Measurements from ENCODE around the gene ZNF423. TPM values are rescaled to one million over a fixed set of nuclear protein-coding genes. Genes with fewer than 3 reads are reported as not detected.

Gene ZNF423
- total RNA-seq, 1 donor from 2014 or later, result 10.6 TPM

GRCh38 chr16:49855280-49855821, 561 bp downstream of the ZNF423 start:
- Mint-ChIP-seq H3K9me3 (ENCODE audit: unreplicated experiment) (no peaks in the 10 kb centered on the region), H3K27me3 (ENCODE audit: low read depth, unreplicated experiment) (peaks cover 5% of the 10 kb centered on the region), H3K4me3 (ENCODE audit: unreplicated experiment) (peak overlapping the region; percentile 73), H3K36me3 (ENCODE audit: low read depth, unreplicated experiment) (no peaks in the 10 kb centered on the region), H3K27ac (ENCODE audit: unreplicated experiment) (no peak overlapping the region), H3K4me1 (ENCODE audit: low read depth, unreplicated experiment) (peaks cover 26% of the 10 kb centered on the region)
- DNase-seq (ENCODE audit: low read depth), result peak; percentile 62
- Histone ChIP-seq H3K4me2 (ENCODE audit: low read length) (peak overlapping the region; percentile 90), H3K79me2 (ENCODE audit: insufficient read depth, low read length) (peaks cover 17% of the 10 kb centered on the region), H3K9me3 (ENCODE audit: insufficient read depth, low read depth, low read length) (no peaks in the 10 kb centered on the region), H2AFZ (ENCODE audit: low read depth, low read length) (peak overlapping the region; percentile 71), H3K9ac (ENCODE audit: low read length) (peak overlapping the region; percentile 67), H3K36me3 (ENCODE audit: insufficient read depth, low read length) (no peaks in the 10 kb centered on the region), H3K27ac (ENCODE audit: low read depth, low read length) (no peak overlapping the region), H4K20me1 (ENCODE audit: insufficient read depth, low read length) (peaks cover 35% of the 10 kb centered on the region), H3K4me1 (ENCODE audit: insufficient read depth, low read length) (peaks cover 13% of the 10 kb centered on the region), H3K27me3 (ENCODE audit: insufficient read depth, low read length) (no peaks in the 10 kb centered on the region), H3K4me3 (ENCODE audit: insufficient read depth, low read depth, low read length) (peak overlapping the region; percentile 51)
- TF ChIP-seq EZH2 (IDR thresholded peaks at IDR 0.05; ENCODE audit: insufficient read depth, low read length) (no peak), CTCF (IDR thresholded peaks at IDR 0.05; ENCODE audit: insufficient read depth, low read depth, low read length) (no peak)
- no peak for FAIRE-seq

GRCh38 chr16:49854796-49855203, 1.1 kb downstream of the ZNF423 start:
- Mint-ChIP-seq H3K27ac (ENCODE audit: unreplicated experiment) (no peak overlapping the region), H3K36me3 (ENCODE audit: low read depth, unreplicated experiment) (no peaks in the 10 kb centered on the region), H3K27me3 (ENCODE audit: low read depth, unreplicated experiment) (peaks cover 4% of the 10 kb centered on the region), H3K9me3 (ENCODE audit: unreplicated experiment) (no peaks in the 10 kb centered on the region), H3K4me3 (ENCODE audit: unreplicated experiment) (peak overlapping the region; percentile 87), H3K4me1 (ENCODE audit: low read depth, unreplicated experiment) (peaks cover 26% of the 10 kb centered on the region)
- Histone ChIP-seq H3K9ac (ENCODE audit: low read length) (peak overlapping the region; percentile 67), H3K4me3 (ENCODE audit: insufficient read depth, low read depth, low read length) (peak overlapping the region; percentile 51), H3K4me2 (ENCODE audit: low read length) (peak overlapping the region; percentile 90), H3K27ac (ENCODE audit: low read depth, low read length) (no peak overlapping the region), H3K4me1 (ENCODE audit: insufficient read depth, low read length) (peaks cover 13% of the 10 kb centered on the region), H2AFZ (ENCODE audit: low read depth, low read length) (peak overlapping the region; percentile 75), H3K27me3 (ENCODE audit: insufficient read depth, low read length) (no peaks in the 10 kb centered on the region), H3K9me3 (ENCODE audit: insufficient read depth, low read depth, low read length) (no peaks in the 10 kb centered on the region), H3K79me2 (ENCODE audit: insufficient read depth, low read length) (peaks cover 17% of the 10 kb centered on the region), H3K36me3 (ENCODE audit: insufficient read depth, low read length) (no peaks in the 10 kb centered on the region), H4K20me1 (ENCODE audit: insufficient read depth, low read length) (peaks cover 40% of the 10 kb centered on the region)
- FAIRE-seq (no peak), DNase-seq (ENCODE audit: low read depth) (no peak)
- TF ChIP-seq CTCF (IDR thresholded peaks at IDR 0.05; ENCODE audit: insufficient read depth, low read depth, low read length) (no peak), EZH2 (IDR thresholded peaks at IDR 0.05; ENCODE audit: insufficient read depth, low read length) (no peak)

- H3K9me3 Mint-ChIP-seq (ENCODE audit: unreplicated experiment), result no peaks in the 10 kb centered on the region
- Histone ChIP-seq H3K4me3 (ENCODE audit: insufficient read depth, low read depth, low read length) (peak overlapping the region; percentile 51), H3K9ac (ENCODE audit: low read length) (peak overlapping the region; percentile 67), H3K27ac (ENCODE audit: low read depth, low read length) (no peak overlapping the region), H2AFZ (ENCODE audit: low read depth, low read length) (peak overlapping the region; percentile 75), H3K4me2 (ENCODE audit: low read length) (peak overlapping the region; percentile 90), H3K36me3 (ENCODE audit: insufficient read depth, low read length) (no peaks in the 10 kb centered on the region), H3K79me2 (ENCODE audit: insufficient read depth, low read length) (peaks cover 17% of the 10 kb centered on the region), H4K20me1 (ENCODE audit: insufficient read depth, low read length) (peaks cover 45% of the 10 kb centered on the region), H3K9me3 (ENCODE audit: insufficient read depth, low read depth, low read length) (no peaks in the 10 kb centered on the region), H3K4me1 (ENCODE audit: insufficient read depth, low read length) (peaks cover 13% of the 10 kb centered on the region), H3K27me3 (ENCODE audit: insufficient read depth, low read length) (no peaks in the 10 kb centered on the region)
- H3K27me3 Mint-ChIP-seq (ENCODE audit: low read depth, unreplicated experiment), result peaks cover 3% of the 10 kb centered on the region
- FAIRE-seq, result no peak
- H3K36me3 Mint-ChIP-seq (ENCODE audit: low read depth, unreplicated experiment), result no peaks in the 10 kb centered on the region
- TF ChIP-seq CTCF (IDR thresholded peaks at IDR 0.05; ENCODE audit: insufficient read depth, low read depth, low read length) (no peak), EZH2 (IDR thresholded peaks at IDR 0.05; ENCODE audit: insufficient read depth, low read length) (no peak)
- no peak for DNase-seq (ENCODE audit: low read depth)
- H3K27ac Mint-ChIP-seq (ENCODE audit: unreplicated experiment), result peak overlapping the region; percentile 88
- peaks cover 26% of the 10 kb centered on the region for H3K4me1 Mint-ChIP-seq (ENCODE audit: low read depth, unreplicated experiment)
- peak overlapping the region; percentile 87 for H3K4me3 Mint-ChIP-seq (ENCODE audit: unreplicated experiment)
Observed at GRCh38 chr16:49854188-49854795, 1.6 kb downstream of the ZNF423 start.

Measured in astrocyte (in vitro differentiated cells and primary cell).